Measurements from ENCODE around the gene KDM4B. TPM values are rescaled to one million over a fixed set of nuclear protein-coding genes. Genes with fewer than 3 reads are reported as not detected.

Gene KDM4B
- 10 to 100 TPM; 28.7 to 75.1 (median 46.1) TPM for total RNA-seq

DNA sequence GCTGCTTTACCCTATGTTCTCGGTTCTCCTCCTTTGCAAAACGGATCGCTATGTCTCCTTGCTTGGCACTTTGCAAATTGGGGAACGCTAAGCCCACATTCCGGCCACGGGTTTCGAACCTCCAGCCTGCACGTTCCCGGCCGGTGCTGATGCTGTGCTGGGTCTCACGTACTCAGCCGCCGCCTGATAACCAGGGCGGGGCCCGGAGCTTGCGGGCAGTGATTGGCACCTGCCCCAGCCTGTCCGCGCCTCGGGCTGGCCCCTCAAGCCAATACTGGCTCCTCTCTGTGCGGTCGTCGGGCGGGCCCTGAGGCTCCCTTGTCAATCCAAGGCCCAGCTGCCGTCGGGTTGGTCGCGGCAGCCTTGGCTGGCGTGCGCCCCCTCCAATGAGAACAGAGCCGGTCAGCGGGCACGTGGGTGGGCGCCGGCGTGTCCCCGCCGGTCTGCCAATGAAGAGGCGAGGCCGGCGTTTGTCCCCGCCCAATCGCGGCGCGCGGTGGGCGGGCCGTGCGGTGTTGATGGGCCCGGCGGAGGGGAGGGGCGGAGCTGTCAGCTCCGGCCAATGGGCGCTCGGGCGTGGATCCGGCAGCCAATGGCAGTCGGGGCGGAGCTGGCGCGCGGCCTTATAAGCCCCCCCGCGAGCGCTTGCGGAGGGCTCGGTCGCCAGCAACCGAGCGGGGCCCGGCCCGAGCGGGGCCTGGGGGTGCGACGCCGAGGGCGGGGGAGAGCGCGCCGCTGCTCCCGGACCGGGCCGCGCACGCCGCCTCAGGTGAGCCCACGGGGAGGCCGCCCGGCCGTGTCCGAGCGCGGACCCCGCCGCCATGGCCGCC, at the start of gene KDM4B:
KDM4B (plus strand) TSS at position 652 of the 830 bp plus-strand sequence. CDS start 63,778 bp downstream, outside the sequence.
- Histone ChIP-seq H3K27ac (peak within 1 kb of the TSS; percentile 58 to 84 (median 67)), H3K4me3 (peak within 1 kb of the TSS; percentile 61 to 91 (median 70)), H3K27me3 (no peaks in the 10 kb centered on the region), H3K36me3 (no peaks in the 10 kb centered on the region), H3K4me1 (peaks cover 0 to 43% (median 13%) of the 10 kb centered on the region in 4 donors), H3K9me3 (no peaks in the 10 kb centered on the region)
- TF ChIP-seq, protein P1, sequence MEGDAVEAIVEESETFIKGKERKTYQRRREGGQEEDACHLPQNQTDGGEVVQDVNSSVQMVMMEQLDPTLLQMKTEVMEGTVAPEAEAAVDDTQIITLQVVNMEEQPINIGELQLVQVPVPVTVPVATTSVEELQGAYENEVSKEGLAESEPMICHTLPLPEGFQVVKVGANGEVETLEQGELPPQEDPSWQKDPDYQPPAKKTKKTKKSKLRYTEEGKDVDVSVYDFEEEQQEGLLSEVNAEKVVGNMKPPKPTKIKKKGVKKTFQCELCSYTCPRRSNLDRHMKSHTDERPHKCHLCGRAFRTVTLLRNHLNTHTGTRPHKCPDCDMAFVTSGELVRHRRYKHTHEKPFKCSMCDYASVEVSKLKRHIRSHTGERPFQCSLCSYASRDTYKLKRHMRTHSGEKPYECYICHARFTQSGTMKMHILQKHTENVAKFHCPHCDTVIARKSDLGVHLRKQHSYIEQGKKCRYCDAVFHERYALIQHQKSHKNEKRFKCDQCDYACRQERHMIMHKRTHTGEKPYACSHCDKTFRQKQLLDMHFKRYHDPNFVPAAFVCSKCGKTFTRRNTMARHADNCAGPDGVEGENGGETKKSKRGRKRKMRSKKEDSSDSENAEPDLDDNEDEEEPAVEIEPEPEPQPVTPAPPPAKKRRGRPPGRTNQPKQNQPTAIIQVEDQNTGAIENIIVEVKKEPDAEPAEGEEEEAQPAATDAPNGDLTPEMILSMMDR (IDR thresholded peaks at IDR 0.05) = no peak
- peak; percentile 52 to 96 for TF ChIP-seq POLR2A (IDR thresholded peaks at IDR 0.05)
- peak; percentile 98 to 100 (median 100) for DNase-seq

DNA sequence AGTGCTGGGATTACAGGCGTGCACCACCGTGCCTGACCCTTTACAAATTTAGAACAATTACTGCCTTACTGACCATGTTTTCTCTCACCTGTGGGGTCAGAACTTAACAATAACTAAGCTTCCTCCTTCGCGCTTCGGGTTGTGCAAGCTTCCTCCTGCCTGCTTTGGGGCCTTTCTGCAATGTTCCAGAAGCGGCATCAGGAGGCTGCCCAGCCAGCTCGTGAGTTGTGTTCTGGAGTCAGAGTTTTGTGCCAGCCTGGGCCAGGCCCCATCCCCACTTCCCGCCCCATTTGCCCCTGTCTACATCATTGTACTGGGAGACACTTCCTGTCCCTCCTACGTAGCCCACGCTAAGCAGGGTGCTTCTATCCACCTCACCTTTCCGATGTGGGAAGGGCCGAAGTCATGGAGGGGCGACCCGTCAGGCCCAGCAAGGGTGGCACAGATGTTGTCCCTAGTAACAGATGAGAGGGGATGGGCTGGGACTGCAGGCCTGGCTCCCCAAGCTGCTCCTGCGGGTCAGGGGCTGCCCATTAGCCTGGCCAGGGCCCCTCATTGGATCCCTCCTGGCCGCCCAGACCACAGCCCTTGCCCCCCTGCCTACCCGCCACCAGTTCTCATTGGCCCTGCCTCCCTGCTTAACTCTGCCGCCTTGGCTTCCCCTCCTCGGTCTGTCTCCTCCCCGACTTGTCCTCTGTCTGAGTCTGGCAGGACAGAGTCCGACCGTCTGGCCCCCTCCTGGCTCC, 46.2 kb upstream of the KDM4B start:
- TF ChIP-seq, protein P1 (IDR thresholded peaks at IDR 0.05) = no peak
- no peak for TF ChIP-seq POLR2A (IDR thresholded peaks at IDR 0.05)
- no peaks in the 10 kb centered on the region for H3K27me3 ChIP-seq
- H3K9me3 ChIP-seq = no peaks in the 10 kb centered on the region
- no peak for DNase-seq
- no peaks in the 10 kb centered on the region for H3K4me1 ChIP-seq
- no peaks in the 10 kb centered on the region for H3K36me3 ChIP-seq
- H3K4me3 ChIP-seq = no peak overlapping the region
- H3K27ac ChIP-seq = no peak overlapping the region

DNA sequence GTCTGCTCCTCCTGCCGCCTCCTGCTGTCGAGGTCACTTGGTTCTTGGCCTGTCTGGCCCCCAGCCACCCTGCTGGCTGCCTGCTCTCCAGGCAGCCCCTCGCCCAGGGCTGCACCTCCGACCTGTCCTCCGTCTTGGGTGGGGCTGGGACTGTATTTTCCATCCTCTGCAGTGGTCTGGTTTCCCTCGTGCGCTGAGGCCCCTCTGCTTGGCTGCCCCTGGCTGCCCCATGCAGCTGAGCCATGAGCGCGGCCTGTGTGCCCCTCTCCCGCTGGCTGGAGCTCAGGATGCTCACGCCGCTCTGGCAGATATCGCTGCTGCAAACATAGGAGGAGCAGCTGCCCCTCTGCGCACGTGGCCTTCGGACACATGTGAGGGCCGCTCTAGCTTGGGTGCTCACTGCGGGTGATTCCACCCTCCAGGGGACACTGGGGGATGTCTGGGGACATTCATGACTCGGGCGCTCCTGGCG, 45.6 kb upstream of the KDM4B start:
- H3K9me3 ChIP-seq = no peaks in the 10 kb centered on the region
- H3K27ac ChIP-seq = no peak overlapping the region
- H3K4me3 ChIP-seq = no peak overlapping the region
- no peaks in the 10 kb centered on the region for H3K27me3 ChIP-seq
- no peak for DNase-seq
- H3K4me1 ChIP-seq = no peaks in the 10 kb centered on the region
- H3K36me3 ChIP-seq = no peaks in the 10 kb centered on the region
- TF ChIP-seq, protein P1 (IDR thresholded peaks at IDR 0.05) = no peak
- no peak for TF ChIP-seq POLR2A (IDR thresholded peaks at IDR 0.05)

DNA sequence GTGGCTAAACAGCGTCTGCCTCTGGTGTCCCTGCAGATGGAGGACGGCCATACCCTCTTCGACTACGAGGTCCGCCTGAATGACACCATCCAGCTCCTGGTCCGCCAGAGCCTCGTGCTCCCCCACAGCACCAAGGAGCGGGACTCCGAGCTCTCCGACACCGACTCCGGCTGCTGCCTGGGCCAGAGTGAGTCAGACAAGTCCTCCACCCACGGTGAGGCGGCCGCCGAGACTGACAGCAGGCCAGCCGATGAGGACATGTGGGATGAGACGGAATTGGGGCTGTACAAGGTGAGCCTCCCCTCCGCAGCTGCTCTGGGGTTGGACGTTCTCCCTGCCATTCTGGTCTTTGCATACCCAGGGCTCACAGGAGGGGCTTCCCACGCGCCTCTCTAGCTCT, 39.7 kb upstream of the KDM4B start:
- Histone ChIP-seq H3K27me3 (no peaks in the 10 kb centered on the region), H3K27ac (no peak overlapping the region), H3K9me3 (no peaks in the 10 kb centered on the region), H3K4me1 (peaks cover 0 to 8% (median 0%) of the 10 kb centered on the region in 4 donors), H3K36me3 (no peaks in the 10 kb centered on the region), H3K4me3 (no peak overlapping the region)
- TF ChIP-seq POLR2A (IDR thresholded peaks at IDR 0.05) = no peak
- TF ChIP-seq, protein P1 (IDR thresholded peaks at IDR 0.05) = no peak
- DNase-seq = no peak

DNA sequence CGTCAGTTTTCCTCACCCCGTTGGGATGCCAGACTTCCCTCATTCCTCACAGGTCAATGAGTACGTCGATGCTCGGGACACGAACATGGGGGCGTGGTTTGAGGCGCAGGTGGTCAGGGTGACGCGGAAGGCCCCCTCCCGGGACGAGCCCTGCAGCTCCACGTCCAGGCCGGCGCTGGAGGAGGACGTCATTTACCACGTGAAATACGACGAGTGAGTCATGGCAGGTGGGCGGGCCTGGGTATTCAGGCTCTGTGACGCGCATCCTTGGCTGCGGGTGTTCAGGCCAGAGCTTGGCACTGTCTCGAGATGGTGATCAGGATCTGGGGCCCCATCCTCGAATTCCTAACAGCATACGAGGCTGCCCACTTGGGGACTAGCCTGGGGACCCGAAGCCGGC, 38.2 kb upstream of the KDM4B start:
- no peak overlapping the region for H3K4me3 ChIP-seq
- no peaks in the 10 kb centered on the region for H3K9me3 ChIP-seq
- no peak for DNase-seq
- H3K27me3 ChIP-seq = no peaks in the 10 kb centered on the region
- no peak overlapping the region for H3K27ac ChIP-seq
- H3K4me1 ChIP-seq = peaks cover 0 to 8% (median 0%) of the 10 kb centered on the region in 4 donors
- TF ChIP-seq POLR2A (IDR thresholded peaks at IDR 0.05) = no peak
- TF ChIP-seq, protein P1 (IDR thresholded peaks at IDR 0.05) = no peak
- no peaks in the 10 kb centered on the region for H3K36me3 ChIP-seq

All from Peyer's patch (tissue), 4 donors.